NT2/D1 (cell line): Measurements from ENCODE around the gene IDH3A.

Source experiments
- DNase-seq: peaks from one replicate; pipeline ENCODE4 v3.0.0-alpha.2; 2011; ENCODE audit warnings: low read depth, low spot score
- H3K27me3 ChIP-seq: 2 replicates; pipeline ENCODE4 v1.6.0; 2011; ENCODE audit warnings: mild to moderate bottlenecking; ENCODE audit not compliant: insufficient read length, insufficient read depth
- H3K36me3 ChIP-seq: 2 replicates; pipeline ENCODE4 v1.6.1; 2011; ENCODE audit warnings: mild to moderate bottlenecking, low read length, mixed read lengths; ENCODE audit not compliant: insufficient read depth, insufficient read length
- H3K4me1 ChIP-seq: 2 replicates; pipeline ENCODE4 v1.5.1; 2011; ENCODE audit not compliant: insufficient read depth, insufficient read length
- H3K4me3 ChIP-seq: 2 replicates; pipeline ENCODE4 v1.5.1; 2011; ENCODE audit warnings: low read depth; ENCODE audit not compliant: insufficient read length
- H3K9ac ChIP-seq: 2 replicates; pipeline ENCODE4 v1.6.0; 2011; ENCODE audit warnings: low read depth; ENCODE audit not compliant: insufficient read length
- H3K9me3 ChIP-seq: 2 replicates; pipeline ENCODE4 v1.5.1; 2011; ENCODE audit warnings: mild to moderate bottlenecking, low read length; ENCODE audit not compliant: insufficient read depth
- SUZ12 ChIP-seq: IDR thresholded peaks from 2 replicates; pipeline ENCODE4 v1.6.1; 2011; ENCODE audit not compliant: insufficient read length, insufficient read depth; ENCODE audit errors: extremely low read depth
- YY1 ChIP-seq: IDR thresholded peaks from 2 replicates; pipeline ENCODE4 v1.6.1; 2011; ENCODE audit not compliant: insufficient read length, insufficient read depth
- ZNF274 ChIP-seq: IDR thresholded peaks from 2 replicates; pipeline ENCODE4 v1.6.1; 2011; ENCODE audit warnings: mild to moderate bottlenecking, low read depth, low read length

Gene IDH3A

DNA sequence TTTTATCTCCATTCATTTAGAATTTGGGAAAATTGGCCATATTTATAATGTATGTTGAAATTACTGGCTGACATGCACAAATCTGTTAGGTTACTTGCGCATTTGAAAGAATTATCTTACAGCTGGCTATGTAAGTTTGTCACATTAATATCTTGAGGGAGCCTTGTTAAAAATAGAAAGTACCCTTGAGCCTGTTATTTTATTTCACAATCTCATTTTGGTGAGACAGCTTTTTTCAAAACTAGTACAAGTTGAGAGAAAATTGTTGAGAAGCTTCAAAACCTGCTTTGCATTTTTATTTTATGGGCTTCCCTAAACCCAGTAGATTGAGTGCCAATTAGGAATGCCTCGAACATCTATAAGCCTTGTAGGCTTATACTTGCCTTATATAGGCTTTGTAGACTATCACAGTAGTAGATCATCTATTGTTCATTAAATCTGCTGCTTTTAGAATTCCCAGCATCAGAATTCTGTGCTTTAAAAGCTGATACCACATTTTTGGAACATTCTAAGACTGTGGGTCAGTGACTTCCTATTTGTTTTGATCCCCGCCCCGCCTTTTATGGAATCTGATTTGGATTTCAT, 6.3 kb downstream of the IDH3A start:
- Histone ChIP-seq H3K9me3 (no peaks in the 10 kb centered on the region), H3K36me3 (peaks cover 27% of the 10 kb centered on the region), H3K4me3 (no peak overlapping the region), H3K9ac (no peak overlapping the region), H3K4me1 (no peaks in the 10 kb centered on the region), H3K27me3 (peaks cover 6% of the 10 kb centered on the region)
- TF ChIP-seq YY1, result no peak
- no peak for TF ChIP-seq SUZ12
- TF ChIP-seq ZNF274, result no peak
- DNase-seq, result no peak

DNA sequence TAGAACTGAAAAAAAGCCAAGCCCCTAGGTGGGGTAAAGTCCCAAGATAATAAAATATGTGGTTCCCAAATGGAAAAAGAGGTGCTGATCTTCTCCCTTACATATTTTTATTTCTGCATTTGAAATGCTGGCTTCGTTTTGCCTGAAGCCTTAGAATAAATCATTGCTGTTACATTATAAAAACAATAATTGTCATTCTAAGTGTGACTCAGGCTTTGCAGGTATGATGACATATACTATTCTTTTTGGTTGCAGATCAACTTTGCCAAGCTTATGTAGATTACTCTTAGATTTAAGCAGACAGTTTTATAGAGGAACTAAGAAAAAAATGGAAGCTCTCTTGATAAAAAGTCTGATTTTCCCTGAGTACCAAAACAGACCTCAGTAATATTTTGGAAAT, 7.5 kb downstream of the IDH3A start:
- Histone ChIP-seq H3K4me1 (no peaks in the 10 kb centered on the region), H3K27me3 (no peaks in the 10 kb centered on the region), H3K4me3 (no peak overlapping the region), H3K36me3 (peaks cover 36% of the 10 kb centered on the region), H3K9ac (no peak overlapping the region), H3K9me3 (no peaks in the 10 kb centered on the region)
- TF ChIP-seq ZNF274, result no peak
- TF ChIP-seq SUZ12, result no peak
- TF ChIP-seq YY1, result no peak
- no peak for DNase-seq

DNA sequence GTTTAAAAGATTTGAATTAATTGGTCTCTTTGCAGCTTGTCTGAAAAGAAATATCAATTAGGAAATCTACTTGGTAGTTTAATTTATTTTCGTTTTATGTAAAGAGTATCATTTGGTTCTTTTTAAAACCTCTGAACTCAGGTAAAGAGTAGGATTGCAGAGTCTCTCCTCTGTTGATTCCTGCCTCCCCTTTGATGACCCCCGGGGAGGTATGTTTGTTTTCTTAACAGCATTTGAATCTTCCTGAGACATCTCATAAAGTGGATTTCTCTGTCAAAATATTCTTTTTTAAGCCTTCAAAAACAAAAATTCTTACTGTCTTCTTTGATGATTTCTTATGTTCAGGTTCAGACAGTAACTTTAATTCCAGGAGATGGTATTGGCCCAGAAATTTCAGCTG, 8.0 kb downstream of the IDH3A start:
- no peak for TF ChIP-seq ZNF274
- no peak for TF ChIP-seq SUZ12
- no peak for TF ChIP-seq YY1

DNA sequence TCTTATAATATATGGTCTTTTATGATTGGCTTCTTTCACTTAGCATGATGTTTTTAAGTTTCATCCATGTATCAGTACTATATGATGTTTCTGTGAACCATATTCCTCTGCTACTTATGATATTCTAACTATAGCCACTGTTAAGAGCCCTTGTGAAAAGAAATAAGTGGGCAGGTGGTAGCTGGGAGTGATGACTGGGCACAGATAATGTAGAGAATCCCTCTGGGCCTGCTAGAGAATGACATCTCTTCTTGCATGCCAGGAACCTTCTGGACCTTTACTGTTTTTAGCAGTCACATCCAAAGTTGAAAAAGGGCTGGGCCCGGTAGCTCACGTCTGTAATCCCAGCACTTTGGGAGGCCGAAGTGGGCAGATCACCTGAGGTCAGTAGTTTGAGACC, 10.2 kb downstream of the IDH3A start:
- Histone ChIP-seq H3K9me3 (no peaks in the 10 kb centered on the region), H3K27me3 (no peaks in the 10 kb centered on the region), H3K36me3 (peaks cover 50% of the 10 kb centered on the region), H3K4me1 (no peaks in the 10 kb centered on the region), H3K4me3 (no peak overlapping the region), H3K9ac (no peak overlapping the region)
- no peak for DNase-seq
- TF ChIP-seq ZNF274 (no peak), SUZ12 (no peak), YY1 (no peak)

More for the DNA sequence above, 8.0 kb downstream of the IDH3A start:
- H3K27me3 ChIP-seq, result no peaks in the 10 kb centered on the region
- no peaks in the 10 kb centered on the region for H3K4me1 ChIP-seq
- H3K9ac ChIP-seq, result no peak overlapping the region
- peaks cover 41% of the 10 kb centered on the region for H3K36me3 ChIP-seq
- H3K4me3 ChIP-seq, result no peak overlapping the region
- no peaks in the 10 kb centered on the region for H3K9me3 ChIP-seq
- DNase-seq, result no peak

DNA sequence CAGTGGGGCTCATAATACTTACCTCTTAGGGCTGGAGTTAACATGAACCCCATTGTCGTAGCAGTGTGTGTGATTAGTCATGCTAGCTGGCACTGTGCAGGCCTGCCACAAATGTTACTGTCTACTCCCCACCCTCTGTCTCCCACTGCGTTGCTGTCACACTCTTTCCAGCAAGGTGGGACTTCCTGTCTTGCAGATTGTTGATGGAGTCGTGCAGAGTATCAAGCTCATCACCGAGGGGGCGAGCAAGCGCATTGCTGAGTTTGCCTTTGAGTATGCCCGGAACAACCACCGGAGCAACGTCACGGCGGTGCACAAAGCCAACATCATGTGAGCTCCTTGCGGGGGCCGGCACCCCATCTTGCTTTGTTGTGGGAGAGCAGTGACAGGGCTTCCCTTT, 12.9 kb downstream of the IDH3A start:
- DNase-seq, result no peak
- no peak overlapping the region for H3K4me3 ChIP-seq
- no peak for TF ChIP-seq SUZ12
- no peak for TF ChIP-seq ZNF274
- no peak for TF ChIP-seq YY1
- H3K9ac ChIP-seq, result no peak overlapping the region
- no peaks in the 10 kb centered on the region for H3K4me1 ChIP-seq
- H3K36me3 ChIP-seq, result peaks cover 70% of the 10 kb centered on the region
- H3K27me3 ChIP-seq, result no peaks in the 10 kb centered on the region
- H3K9me3 ChIP-seq, result no peaks in the 10 kb centered on the region

DNA sequence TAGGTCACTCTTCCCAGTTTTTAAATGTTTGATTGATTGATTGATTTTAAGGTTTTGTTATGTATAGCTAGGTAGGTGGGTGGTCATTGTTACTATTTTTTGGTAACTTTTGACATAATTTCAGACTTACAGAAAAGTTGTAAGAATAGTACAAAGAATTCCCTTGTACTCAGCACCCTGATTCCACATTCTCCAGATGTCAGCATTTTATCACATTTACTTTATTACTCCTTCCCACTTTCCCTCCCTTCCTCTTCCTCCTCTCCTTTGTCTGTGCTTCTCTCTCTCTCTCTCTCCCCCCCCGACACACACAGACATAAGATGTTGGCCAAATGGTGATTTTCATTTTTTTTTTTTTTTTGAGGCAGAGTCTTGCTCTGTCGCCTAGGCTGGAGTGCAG, 14.8 kb downstream of the IDH3A start:
- no peaks in the 10 kb centered on the region for H3K27me3 ChIP-seq
- TF ChIP-seq ZNF274 (no peak), YY1 (no peak), SUZ12 (no peak)
- H3K36me3 ChIP-seq, result peaks cover 84% of the 10 kb centered on the region

DNA sequence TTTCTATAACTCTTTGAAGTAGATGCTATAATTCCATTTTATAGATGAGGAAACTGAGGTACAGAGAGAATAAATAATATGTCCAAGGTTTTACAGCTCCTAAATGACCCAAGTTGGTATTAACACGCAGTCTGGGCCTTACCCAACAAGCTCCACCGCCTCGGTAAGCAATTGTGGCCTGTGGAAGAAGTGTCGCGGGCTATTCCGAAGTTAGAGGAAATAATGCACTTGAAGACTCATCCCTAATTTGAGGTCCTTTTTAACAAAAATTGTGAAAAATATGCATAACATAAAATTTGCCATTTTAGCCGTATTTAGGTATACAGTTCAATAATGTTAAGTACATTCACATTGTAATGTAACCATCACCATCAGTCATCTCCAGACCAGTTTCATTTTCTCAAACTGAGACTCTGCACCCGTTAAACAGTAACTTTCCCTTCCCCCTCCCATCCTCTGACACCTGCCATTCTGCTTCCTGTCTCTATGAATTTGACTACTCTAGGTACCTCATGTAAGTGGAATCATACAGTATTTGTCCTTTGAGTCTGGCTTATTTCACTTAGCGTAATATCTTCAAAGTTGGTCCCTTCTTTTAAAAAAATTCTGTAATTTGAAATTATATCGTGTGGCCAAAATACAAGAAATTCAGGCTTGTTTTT, 18.2 kb downstream of the IDH3A start:
- no peaks in the 10 kb centered on the region for H3K4me1 ChIP-seq
- no peaks in the 10 kb centered on the region for H3K9me3 ChIP-seq
- TF ChIP-seq SUZ12 (no peak), ZNF274 (no peak), YY1 (no peak)
- no peak overlapping the region for H3K9ac ChIP-seq
- DNase-seq, result no peak
- H3K4me3 ChIP-seq, result no peak overlapping the region
- H3K27me3 ChIP-seq, result no peaks in the 10 kb centered on the region
- H3K36me3 ChIP-seq, result peaks cover 84% of the 10 kb centered on the region

More for the DNA sequence above, 14.8 kb downstream of the IDH3A start:
- H3K9ac ChIP-seq, result no peak overlapping the region
- no peaks in the 10 kb centered on the region for H3K4me1 ChIP-seq
- no peak overlapping the region for H3K4me3 ChIP-seq
- H3K9me3 ChIP-seq, result no peaks in the 10 kb centered on the region
- no peak for DNase-seq
